NCI-H1105 treated with DMSO at 0.1 percent for 48 hours (cell line): ENCODE results near the gene SLIT1.

Source experiments
- DNase-seq: peaks from one replicate; lab custom pipeline; 2025; lab: John Stamatoyannopoulos, UW

Gene SLIT1

DNA sequence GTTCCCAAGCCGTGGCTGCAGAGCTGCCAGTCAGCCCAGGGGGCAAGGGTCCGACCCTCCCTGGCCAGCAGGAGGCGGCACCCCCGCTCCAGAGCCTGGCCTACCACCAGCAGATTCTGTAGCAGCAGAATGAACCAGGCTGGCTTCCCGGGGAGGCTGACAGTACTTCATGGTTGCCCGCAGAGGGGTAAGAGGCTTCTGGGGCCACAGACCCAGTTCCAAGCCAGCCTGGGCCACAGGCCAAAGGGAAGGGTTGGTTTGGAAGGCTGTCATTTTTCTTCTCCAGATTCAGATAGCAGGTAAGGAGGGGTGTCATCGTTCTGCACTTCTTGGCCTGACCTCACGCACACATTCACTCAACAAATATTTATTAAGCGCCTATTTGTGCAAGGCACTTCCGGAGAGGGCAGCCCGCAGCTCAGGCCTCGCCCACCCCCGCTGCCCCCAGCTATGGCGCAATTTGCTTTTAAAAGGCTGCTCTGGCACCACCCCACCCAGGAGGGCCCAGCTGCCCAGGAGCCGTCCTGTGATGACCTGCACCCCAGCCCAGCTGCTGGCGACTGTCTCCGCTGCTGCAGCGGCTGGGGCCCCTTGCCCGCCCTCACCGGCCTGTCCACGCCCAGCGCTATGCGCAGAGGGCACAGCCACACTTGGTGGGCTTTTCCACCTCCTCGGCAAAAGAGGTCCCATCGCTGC, 185.1 kb downstream of the SLIT1 start:
- no peak for DNase-seq

DNA sequence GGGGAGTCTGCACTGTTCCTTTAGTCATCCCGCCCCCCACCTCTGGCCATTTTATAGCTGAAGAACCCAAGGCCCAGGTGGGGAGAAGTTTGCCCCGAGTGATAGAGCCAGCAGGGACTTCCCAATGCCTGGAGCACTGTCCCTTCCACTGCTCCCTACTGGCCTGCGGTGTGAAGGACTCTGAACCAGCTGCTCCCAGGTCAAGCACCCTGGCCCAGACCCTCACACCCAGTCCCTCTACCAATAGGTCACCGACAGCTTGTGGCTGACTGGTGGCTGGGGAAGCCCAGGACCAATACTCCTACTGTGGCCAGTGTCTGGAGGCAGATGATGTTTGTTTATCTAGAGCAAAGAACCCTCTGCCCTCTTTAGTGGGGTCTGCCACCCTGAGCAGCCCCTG, 185.8 kb downstream of the SLIT1 start:
- no peak for DNase-seq

DNA sequence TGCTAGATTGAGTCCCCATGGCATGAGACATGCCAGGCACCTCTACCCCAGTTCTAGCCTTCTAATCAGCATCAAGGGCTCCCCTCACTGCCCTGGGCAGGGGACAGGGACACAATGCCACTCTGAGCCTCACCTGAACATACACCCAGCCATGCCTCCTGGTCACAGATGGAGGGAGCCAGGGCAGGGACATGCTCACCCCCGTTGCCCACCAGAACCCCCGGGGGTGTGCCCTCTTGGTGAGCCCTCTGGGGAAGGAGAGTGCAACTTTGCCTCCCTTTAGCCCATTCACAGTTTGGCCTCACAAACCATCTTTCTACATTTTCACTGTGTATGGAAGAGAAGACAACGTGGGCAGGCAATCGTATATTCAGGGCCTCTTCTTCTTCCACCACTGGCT, 186.4 kb downstream of the SLIT1 start:
- DNase-seq, result no peak

DNA sequence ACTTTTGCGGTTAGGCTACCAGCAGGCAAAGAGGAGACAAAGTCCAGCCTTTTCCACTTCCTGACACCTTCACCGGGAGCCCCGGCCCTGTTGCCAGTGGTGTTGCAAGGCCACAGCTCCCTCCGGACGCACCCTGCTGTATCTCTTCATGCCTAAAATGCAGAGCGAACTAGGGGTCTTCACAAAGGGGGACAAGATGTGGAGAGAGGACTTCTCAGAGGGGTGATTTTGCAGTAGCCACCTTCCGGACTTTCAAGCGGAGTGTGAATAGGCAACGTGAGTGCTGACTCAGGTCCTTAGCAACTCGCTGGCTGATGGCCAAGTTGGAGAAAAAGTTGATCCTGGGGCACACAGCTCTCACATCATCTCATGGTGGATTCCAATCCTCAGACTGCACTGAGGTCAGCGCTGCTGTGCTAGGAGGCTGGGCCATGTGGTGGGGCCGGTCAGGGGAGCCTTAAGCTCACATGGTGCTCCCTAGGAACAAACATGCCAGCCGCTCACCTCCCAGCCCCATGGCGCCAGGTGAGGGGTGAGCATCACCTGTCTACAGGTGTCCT, 187.3 kb downstream of the SLIT1 start:
- DNase-seq, result no peak

DNA sequence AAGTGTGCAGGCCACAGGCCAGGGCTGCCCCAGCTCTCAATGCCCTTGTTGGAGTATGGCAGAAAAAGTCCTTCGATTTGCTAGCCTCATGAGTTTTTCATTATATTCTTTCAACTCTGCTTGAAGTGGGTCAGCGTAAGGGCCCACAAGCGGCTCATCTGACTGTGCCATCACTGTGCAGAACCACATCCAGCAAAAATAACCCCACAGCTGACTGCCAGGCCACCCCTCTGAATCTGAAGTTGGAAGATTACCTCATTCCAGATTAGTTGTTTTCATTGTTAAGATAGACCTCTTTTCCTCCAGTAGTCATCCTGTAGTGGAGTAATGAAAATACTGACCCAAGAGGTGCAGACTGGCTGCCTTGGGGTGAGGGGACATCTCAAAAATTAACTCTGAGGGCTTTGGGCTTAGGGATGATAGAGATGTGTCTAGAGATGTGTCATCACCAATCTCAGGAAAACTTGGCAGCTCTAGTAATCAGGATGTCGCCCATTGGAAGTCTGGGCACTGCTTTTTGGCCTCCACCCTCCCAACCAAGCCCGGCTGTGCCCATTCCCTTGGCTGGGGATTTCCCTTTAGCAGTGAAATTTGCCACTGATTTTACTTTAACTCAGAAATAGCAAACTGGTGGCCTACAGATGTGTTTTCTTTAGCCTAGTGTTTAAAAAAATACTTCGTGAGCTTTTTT, 189.3 kb downstream of the SLIT1 start:
- DNase-seq, result no peak

DNA sequence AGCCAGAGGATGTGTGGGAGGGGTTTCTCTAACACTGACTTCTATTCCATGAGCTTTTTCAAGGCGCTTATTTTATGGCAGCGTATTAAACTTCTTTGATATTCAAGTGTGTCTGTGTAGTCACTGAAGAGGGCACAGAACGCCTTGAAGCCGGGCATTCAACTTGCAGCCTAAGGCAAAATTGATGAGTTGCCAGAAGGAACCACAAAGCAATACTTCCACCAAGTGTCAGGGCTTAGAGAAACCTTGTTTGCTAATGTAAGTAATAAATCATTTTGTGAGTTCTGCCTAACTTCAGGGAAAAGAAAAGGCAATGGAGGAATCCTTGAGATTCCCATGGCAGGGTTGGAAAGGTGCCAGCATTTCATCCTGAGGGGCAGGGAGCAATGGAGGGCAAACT, 189.9 kb downstream of the SLIT1 start:
- DNase-seq, result no peak

DNA sequence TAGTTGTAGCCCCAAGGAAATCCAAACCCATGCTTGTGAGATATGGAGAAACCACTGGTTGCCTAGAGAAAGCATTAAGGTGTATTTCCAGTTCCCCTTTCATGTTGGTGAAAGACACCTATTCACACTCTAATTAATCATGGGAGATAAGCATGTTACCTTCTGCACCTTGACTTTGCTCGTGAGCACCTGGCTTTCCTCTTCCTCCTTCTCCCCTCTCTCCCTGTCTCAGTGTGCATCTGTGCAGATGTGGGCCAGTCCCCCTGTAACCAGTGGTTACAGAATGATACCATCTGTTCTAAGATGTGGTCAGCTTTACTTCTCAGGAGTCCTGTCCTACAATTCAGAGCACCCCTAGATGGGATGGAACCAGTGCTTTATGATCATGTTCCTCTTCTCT, 193.0 kb downstream of the SLIT1 start:
- no peak for DNase-seq

DNA sequence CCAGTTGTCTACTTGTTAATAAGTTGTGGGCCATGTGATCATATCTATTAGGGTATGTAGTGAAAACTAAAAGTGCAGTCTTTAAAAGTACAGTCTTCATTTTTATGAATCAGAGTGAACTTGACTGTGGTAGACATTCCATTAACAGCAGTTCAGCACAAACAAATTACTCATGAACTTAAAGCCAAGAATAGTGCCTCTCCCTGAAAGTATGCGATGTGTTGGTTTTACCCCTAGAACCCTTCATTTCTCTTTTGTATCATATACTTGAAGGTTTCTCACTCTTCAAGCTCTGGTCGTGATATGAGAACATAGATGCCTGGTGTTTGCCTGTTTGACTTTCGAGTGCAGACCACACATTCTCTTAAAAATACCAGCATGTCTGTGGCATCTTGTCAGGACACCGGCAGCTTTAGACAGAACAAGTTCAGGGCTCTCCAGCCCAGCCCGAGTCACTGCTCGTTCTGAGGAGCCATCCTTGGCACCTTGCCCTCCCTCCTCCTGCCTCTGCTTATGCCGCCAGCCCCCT, 194.4 kb downstream of the SLIT1 start:
- DNase-seq, result no peak

DNA sequence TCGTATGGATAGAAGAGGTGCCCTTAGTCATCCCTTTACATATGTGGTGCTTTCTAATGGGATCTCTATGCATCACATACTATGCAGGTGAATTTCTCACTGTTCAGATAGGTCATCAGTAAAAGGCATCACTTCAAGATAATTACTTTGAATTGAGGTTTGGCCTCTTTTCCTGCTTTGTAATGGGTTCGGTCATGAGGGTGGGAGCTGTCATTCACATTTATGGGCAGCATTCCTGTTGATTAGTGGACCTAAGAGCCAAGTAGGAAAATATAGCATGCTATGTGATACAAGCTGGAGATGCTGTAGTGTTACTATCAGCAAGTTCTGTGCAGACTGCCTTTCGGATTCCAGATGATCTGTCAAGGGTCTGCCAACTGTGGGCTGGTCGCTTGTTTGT, 197.3 kb downstream of the SLIT1 start:
- no peak for DNase-seq

DNA sequence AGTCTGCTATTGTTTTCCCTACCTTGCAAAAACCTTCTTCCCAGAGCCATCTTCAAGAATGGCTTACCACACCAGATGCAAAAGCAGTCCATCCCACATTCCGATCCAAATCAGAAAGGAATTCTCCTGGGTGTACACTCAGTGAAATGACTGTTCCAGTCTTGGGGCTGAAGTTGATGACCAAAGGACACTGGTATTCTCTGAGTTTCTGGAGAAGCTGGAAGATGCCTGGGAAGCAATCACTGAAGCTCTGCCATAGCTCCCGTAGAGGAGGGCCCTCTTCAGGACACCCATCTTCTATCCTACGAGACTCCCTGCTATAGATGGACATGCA, 197.9 kb downstream of the SLIT1 start:
- DNase-seq, result no peak

DNA sequence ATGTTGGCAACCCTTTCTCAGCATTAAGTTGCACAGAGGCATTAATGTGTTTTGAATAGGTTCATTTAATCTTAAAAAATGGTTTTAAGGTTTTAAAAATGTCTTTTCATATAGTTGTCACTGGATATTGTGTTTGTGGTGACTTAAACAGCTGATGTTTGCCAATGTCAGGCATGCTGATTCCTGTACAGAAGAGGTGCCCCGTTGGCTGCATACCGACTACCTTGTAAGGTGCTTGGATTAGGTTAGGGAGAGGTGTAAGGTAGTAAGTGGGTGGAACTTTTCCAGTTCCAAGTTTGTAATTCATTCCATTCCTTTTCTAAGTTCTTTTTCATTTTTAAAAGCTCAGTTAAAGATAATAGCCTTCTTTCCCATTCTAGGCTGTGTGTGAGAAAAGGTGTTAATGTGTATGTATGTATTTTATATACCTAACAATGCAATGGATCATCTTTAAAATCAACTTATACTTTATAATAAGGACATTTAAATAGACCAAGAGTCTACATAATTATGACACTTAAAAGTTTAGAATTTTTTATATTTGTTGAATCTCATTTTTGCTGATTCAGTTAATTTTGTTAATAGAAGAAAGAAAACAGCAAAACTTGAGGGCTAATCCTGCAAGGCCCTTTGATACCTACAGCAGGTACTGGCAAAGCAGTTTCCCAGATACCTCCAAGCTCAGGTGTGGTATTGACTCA, 198.5 kb downstream of the SLIT1 start:
- DNase-seq, result no peak

DNA sequence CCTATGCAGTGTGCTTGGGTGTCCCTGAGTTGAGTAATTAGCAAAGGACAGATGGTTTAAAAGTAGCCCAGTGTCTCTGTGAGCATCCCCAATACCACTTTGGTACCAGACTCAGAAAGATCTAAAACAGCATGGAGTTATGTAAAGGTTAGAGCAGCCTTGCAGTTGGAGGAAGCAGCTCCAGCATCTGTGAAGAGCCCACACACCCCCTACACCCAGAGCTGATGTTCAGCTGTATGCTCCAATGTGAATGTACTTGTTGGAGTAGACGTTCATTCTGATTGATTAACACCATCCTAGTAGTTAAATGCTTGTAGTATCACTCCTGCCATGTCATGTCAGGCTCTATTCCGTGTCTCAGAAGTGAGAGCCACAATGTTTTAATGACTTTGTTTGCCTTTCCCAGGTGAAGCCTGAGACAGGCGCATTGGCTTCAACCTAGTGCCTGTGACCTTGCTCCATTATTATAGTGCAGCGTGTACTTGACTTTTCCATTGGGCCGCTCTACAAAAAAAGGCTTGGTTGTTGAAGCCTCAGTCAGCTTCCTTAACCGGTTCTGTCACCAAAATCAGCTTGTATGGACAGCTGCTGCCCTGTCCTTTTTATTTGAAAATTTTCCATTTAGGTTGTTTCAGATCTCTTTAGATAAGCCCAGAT, 199.4 kb downstream of the SLIT1 start:
- DNase-seq, result no peak

DNA sequence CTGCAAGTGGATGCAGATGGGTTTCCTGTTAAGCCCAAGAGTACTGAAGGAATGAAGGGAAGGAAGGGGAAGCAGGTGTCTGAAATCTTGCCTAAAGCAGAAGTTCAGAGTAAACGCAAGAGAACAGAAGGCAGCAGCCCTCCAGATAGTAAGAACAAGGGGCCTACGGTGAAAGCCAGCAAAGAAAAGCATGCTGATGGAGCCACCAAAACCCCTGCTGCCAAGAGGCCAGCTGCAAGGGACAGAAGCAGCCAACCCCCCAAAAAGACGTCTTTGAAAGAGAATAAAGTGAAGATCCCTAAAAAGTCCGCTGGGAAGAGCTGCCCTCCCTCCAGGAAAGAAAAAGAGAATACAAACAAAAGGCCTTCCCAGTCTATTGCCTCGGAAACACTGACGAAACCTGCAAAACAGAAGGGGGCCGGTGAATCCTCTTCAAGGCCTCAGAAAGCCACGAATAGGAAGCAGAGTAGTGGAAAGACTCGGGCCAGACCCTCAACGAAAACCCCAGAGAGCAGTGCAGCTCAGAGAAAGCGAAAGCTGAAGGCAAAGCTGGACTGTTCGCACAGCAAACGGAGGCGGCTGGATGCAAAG, 201.1 kb downstream of the SLIT1 start:
- no peak for DNase-seq

DNA sequence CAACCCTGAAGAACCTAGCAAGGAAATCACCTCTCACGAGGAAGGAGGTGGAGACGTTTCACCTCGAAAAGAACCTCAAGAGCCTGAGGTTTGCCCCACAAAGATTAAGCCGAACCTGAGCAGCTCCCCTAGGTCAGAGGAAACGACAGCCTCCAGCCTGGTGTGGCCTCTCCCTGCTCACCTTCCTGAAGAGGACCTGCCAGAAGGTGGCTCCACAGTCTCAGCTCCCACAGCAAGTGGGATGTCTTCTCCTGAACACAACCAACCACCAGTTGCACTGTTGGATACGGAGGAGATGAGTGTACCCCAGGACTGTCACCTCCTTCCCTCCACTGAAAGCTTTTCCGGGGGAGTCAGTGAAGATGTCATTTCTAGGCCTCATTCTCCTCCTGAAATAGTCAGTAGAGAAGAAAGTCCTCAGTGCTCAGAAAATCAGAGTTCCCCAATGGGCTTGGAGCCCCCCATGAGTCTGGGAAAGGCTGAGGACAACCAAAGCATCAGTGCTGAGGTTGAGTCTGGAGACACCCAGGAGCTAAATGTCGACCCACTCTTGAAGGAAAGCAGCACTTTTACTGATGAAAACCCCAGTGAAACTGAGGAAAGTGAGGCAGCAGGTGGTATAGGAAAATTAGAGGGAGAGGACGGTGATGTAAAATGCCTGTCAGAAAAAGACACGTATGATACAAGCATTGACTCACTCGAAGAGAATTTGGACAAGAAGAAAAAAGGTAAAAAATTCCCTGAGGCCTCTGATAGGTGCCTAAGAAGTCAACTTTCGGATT, 203.4 kb downstream of the SLIT1 start:
- no peak for DNase-seq

DNA sequence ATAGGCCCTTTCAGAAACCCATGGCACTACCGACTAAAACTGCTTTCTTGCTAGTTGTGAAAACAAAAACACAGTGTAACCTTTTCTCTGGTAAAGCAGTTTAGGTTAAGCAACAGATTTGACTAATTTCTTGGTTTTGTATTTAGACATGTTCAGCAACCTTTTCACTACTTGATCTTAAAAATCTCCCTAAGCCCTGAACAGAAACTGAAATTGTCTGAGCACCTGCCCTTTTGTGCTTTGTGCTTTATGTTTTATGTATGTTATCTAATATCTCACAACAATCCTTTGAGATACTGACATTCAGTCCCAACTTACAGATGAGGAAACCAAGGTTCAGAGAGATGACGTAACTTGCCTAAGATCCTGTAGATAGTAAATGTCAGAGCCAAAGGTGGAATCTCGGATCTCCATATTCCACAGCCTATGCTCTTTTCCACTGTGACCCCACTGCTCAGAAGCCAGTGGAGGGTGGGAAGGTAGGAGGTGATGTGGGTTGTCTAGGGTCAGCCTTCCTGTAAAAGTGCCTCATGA, 207.1 kb downstream of the SLIT1 start:
- no peak for DNase-seq

DNA sequence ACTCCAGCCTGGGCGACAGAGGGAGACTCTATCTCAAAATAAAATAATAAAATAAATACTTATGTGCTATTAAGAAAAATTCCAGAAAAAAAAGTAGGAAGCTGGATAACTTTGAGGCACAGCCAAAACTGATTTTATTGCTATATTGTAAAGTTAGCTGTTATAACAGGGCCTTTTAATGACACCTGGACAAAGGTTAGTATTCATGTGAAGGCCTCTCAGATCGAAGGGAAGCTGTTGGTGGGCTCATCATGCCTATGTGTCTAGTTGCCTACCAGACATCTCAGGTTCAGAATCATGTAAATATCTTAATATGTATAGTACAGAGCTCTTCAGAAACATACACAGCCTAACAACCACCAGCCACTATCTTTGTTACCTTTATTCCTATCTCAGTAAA, 210.6 kb downstream of the SLIT1 start:
- DNase-seq, result no peak

DNA sequence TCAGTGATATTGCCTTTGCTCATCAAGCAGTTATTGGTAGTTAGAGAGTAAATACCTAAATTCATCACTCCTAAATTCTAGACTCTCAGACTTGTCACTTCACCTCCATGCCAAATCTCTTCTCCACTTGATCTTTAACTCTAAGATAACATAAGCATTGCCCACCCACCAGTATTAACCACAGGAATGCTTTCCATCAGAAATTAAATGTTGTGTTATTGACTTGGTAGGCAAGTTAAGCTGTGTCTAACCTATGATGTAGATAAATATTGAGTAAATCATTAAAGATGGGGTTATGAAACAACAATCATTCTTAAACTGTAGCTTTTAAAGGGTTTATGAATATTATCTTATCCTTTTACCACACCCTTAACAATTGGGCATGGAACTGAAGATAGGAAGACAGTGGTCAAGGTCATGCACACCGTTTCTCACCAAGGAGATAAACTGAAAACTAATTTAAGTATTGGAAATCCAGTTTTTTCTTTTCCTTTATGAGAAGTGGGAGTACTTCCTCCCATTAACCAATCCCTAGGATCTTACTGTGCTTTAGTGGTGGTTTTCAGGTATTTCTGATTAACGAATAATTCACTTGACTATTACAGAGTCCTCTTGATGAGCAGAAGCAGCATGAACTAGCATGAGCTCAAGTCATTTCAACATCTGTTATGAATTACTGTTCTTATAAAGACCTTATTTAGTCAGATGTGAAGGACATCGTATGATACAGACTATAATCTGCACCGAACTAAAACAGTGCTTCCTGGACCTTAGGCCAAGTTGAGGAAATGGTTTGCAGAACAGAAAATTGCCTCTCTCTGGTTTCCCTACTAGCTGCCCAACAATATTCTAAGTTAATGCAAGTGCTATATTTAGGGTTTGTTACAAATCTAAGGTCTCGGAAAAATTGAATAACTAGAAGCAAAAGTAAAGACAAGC, 211.7 kb downstream of the SLIT1 start:
- DNase-seq, result no peak

DNA sequence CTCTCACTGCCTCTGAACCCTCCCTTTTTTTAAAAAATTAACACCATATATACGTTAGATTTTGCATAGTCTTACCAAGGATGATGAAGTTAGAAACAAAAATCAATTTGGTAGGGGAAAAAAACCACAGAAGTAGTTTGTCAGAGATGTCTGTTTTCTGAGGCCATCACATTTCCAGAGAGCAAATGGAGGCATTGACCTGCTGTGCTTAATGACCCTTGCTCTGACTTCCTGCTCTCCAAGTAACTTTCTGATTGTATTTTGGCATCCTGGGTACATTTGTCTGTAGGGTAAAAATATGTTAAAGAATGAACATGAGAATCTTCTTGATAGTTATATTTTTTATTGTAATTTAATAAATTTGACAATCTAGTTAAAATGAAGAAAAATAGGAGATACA, 213.5 kb downstream of the SLIT1 start:
- no peak for DNase-seq

DNA sequence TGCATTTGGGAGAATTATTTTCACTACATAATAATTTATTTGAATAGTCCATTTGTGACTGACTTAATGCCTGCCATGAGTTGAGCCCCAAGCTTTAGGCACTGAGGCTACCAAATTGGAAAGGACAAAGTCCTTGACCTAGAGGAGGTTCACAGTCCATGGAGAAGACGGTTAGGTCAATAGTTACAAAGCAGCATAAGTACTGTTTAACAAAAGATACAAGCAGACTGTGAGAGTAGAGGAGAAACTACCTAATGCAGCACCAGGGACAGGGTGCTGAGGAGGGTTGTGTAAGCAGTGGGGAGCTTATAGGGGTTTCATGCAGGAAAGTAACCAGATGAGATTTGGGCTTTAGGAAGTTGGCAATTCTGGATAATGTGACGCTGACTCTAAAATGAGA, 214.4 kb downstream of the SLIT1 start:
- no peak for DNase-seq
